ENCODE data around the gene TRMT44.

TRMT44 gene

DNA sequence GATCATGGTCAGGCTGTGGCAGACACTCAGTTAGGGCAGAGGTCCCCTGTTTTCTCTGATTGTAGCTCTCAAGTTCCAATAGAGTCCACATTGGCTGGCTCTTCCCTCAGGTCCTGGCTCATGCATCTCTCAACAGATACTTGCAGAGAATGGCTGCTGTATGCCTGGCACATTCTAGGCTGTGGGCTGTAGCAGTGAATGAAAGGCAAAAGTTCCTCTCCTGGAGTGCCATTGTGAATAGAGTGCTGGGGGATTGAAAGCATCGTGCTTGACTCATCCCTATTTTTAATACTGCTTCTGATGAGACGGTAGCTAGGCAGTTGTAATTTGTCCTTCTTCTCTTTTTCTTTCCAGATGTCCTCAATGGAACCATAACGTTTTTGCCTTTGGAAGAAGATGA lies 5.5 kb downstream of the TRMT44 start:
- TF ChIP-seq NFIC (IDR thresholded peaks at IDR 0.05) (no peak), TCF12 (IDR thresholded peaks at IDR 0.05; ENCODE audit: low read depth) (no peak), FOXM1 (IDR thresholded peaks at IDR 0.05; ENCODE audit: borderline replicate concordance, low read depth) (no peak), ZBTB7A (IDR thresholded peaks at IDR 0.05; ENCODE audit: low read depth) (no peak), YY1 (IDR thresholded peaks at IDR 0.05; ENCODE audit: low read depth) (no peak), CREB1 (IDR thresholded peaks at IDR 0.05; ENCODE audit: low read depth) (no peak), TEAD4 (IDR thresholded peaks at IDR 0.05) (no peak), EGR1 (IDR thresholded peaks at IDR 0.05) (no peak), RAD21 (IDR thresholded peaks at IDR 0.05; ENCODE audit: low read depth) (no peak), EP300 (IDR thresholded peaks at IDR 0.05; ENCODE audit: borderline replicate concordance) (no peak), CEBPB (IDR thresholded peaks at IDR 0.05) (no peak), TAF1 (IDR thresholded peaks at IDR 0.05; ENCODE audit: low read depth) (no peak)
- TF ChIP-seq, protein P1, sequence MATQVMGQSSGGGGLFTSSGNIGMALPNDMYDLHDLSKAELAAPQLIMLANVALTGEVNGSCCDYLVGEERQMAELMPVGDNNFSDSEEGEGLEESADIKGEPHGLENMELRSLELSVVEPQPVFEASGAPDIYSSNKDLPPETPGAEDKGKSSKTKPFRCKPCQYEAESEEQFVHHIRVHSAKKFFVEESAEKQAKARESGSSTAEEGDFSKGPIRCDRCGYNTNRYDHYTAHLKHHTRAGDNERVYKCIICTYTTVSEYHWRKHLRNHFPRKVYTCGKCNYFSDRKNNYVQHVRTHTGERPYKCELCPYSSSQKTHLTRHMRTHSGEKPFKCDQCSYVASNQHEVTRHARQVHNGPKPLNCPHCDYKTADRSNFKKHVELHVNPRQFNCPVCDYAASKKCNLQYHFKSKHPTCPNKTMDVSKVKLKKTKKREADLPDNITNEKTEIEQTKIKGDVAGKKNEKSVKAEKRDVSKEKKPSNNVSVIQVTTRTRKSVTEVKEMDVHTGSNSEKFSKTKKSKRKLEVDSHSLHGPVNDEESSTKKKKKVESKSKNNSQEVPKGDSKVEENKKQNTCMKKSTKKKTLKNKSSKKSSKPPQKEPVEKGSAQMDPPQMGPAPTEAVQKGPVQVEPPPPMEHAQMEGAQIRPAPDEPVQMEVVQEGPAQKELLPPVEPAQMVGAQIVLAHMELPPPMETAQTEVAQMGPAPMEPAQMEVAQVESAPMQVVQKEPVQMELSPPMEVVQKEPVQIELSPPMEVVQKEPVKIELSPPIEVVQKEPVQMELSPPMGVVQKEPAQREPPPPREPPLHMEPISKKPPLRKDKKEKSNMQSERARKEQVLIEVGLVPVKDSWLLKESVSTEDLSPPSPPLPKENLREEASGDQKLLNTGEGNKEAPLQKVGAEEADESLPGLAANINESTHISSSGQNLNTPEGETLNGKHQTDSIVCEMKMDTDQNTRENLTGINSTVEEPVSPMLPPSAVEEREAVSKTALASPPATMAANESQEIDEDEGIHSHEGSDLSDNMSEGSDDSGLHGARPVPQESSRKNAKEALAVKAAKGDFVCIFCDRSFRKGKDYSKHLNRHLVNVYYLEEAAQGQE (IDR thresholded peaks at IDR 0.05; ENCODE audit: low read depth): no peak
- TF ChIP-seq, protein P2, sequence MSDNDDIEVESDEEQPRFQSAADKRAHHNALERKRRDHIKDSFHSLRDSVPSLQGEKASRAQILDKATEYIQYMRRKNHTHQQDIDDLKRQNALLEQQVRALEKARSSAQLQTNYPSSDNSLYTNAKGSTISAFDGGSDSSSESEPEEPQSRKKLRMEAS (IDR thresholded peaks at IDR 0.05): no peak
- TF ChIP-seq, protein P3, sequence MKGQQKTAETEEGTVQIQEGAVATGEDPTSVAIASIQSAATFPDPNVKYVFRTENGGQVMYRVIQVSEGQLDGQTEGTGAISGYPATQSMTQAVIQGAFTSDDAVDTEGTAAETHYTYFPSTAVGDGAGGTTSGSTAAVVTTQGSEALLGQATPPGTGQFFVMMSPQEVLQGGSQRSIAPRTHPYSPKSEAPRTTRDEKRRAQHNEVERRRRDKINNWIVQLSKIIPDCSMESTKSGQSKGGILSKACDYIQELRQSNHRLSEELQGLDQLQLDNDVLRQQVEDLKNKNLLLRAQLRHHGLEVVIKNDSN (IDR thresholded peaks at IDR 0.05): no peak

DNA sequence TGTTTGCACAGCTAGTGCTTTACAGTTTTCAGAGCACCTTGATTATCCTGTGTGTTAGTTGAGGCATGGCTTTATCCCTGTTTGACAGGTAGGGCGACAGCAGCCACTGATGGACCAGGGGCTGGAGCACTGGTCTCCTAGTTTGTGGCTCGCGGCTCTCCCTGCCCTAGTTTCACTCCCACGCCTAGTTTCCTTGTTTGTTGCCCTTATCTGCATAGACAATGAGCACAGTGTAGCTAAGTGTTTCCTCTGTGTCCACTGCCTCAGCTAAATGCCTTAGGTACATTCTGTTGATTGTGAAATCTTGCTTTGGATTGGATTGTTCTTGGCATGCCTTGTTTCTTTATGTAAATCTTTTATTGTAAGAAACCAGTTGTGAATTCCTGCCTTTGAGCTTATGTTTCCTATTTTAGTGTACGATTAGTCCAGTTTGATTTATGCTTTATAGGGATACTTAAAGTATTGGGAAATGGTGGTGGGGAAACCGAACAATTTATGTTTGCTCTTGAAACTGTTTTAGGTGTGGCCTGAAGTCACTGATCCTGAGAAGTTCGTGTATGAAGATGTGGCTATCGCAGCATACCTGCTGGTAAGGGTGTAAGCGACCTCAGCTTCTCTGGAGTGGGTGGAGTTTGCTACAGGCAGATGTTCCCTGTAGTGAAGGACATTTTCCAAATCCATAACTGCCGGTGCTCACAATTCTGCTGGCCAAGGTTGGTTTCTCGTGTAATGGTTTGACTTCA lies 11.0 kb downstream of the TRMT44 start:
- TF ChIP-seq, protein P1 (IDR thresholded peaks at IDR 0.05; ENCODE audit: low read depth): no peak
- TF ChIP-seq TCF12 (IDR thresholded peaks at IDR 0.05; ENCODE audit: low read depth): no peak

DNA sequence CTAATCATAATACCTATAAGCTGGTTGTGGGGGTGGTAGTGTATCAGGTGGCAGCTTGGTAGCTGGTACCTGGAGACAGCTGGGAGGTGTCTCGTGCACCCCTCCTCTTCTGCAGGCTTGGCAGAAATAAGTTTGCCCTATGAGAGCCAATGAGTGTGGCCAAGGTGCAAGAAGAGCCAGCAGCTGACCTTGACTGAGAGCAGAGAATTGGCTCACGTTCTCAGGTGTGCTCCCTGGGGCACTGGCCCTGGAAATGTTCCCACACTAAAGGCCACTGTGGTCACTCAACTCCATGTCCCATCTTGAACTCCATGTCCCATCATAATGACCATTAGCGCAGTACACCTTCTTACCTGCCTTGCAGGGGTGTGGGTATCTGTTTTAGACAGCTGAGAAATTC lies 13.4 kb downstream of the TRMT44 start:
- TF ChIP-seq TAF1 (IDR thresholded peaks at IDR 0.05; ENCODE audit: low read depth) (no peak), EP300 (IDR thresholded peaks at IDR 0.05; ENCODE audit: borderline replicate concordance) (no peak), CREB1 (IDR thresholded peaks at IDR 0.05; ENCODE audit: low read depth) (no peak), RAD21 (IDR thresholded peaks at IDR 0.05; ENCODE audit: low read depth) (no peak), TEAD4 (IDR thresholded peaks at IDR 0.05) (no peak), EGR1 (IDR thresholded peaks at IDR 0.05) (no peak), TCF12 (IDR thresholded peaks at IDR 0.05; ENCODE audit: low read depth) (no peak), NFIC (IDR thresholded peaks at IDR 0.05) (no peak), ZBTB7A (IDR thresholded peaks at IDR 0.05; ENCODE audit: low read depth) (no peak)
- TF ChIP-seq, protein P3 (IDR thresholded peaks at IDR 0.05): no peak
- TF ChIP-seq, protein P1 (IDR thresholded peaks at IDR 0.05; ENCODE audit: low read depth): no peak

DNA sequence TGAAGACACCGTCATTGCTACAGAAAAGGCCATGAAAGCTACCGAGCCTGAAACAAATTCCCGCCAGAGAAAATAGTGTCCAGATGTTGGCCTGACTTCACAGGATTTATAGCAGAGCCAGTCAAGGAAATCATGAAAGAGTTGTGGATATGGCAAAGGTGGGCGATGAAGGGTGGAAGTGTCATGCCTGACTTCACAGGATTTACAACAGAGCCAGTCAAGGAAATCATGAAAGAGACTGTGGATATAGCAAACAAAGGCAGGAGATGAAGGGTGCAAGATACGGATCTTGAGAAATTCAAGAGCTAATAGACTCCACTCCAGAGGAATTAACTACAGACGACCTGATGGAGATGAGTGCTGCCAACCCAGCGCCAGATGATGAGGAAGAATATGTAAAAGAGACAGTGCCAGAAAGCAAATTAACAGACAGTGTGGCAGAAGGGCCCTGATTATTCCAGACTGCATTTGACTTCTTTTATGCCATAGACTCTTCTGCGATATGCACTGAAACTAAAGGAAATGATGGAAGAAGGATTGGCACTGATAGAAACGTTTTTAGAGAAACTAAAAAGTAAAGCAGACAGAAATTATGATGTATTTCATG lies 17.2 kb downstream of the TRMT44 start:
- TF ChIP-seq, protein P2 (IDR thresholded peaks at IDR 0.05): no peak
- no peak for TF ChIP-seq EGR1 (IDR thresholded peaks at IDR 0.05)
- no peak for TF ChIP-seq RAD21 (IDR thresholded peaks at IDR 0.05; ENCODE audit: low read depth)
- TF ChIP-seq CEBPB (IDR thresholded peaks at IDR 0.05): no peak
- no peak for TF ChIP-seq ZBTB7A (IDR thresholded peaks at IDR 0.05; ENCODE audit: low read depth)
- no peak for TF ChIP-seq NFIC (IDR thresholded peaks at IDR 0.05)
- TF ChIP-seq TEAD4 (IDR thresholded peaks at IDR 0.05): no peak
- TF ChIP-seq, protein P3 (IDR thresholded peaks at IDR 0.05): no peak
- TF ChIP-seq TAF1 (IDR thresholded peaks at IDR 0.05; ENCODE audit: low read depth): no peak
- TF ChIP-seq FOXM1 (IDR thresholded peaks at IDR 0.05; ENCODE audit: borderline replicate concordance, low read depth): no peak
- no peak for TF ChIP-seq CREB1 (IDR thresholded peaks at IDR 0.05; ENCODE audit: low read depth)
- no peak for TF ChIP-seq YY1 (IDR thresholded peaks at IDR 0.05; ENCODE audit: low read depth)
- no peak for TF ChIP-seq EP300 (IDR thresholded peaks at IDR 0.05; ENCODE audit: borderline replicate concordance)
- TF ChIP-seq, protein P1 (IDR thresholded peaks at IDR 0.05; ENCODE audit: low read depth): no peak
- no peak for TF ChIP-seq TCF12 (IDR thresholded peaks at IDR 0.05; ENCODE audit: low read depth)
